K562 (cell line): ENCODE results near the gene ARHGAP30. TPM values are rescaled to one million over a fixed set of nuclear protein-coding genes. Genes with fewer than 3 reads are reported as not detected.

Experiments
- ARHGAP35 ChIP-seq: fragments of 450-650 bp; IDR thresholded peaks from 2 replicates; pipeline ENCODE4 v1.6.1; 2018; ENCODE audit not compliant: partially characterized antibody
- ATF1 ChIP-seq, 2 experiments: fragments of 450-650 bp in 1 of 2; IDR thresholded peaks; 2 replicates each; pipeline ENCODE4 v1.6.1; 2016; ENCODE audit warnings: missing compliant biosample characterization in 1 of 2, missing genetic modification characterization in 1 of 2
- ATF2 ChIP-seq: sonication (generic); formaldehyde crosslinking; IDR thresholded peaks from 2 replicates; pipeline ENCODE4 v1.8.1; 2022; ENCODE audit warnings: missing genetic modification reagents
- GABPA ChIP-seq: fragments of 200-800 bp; sonication (Bioruptor generic); conservative IDR thresholded peaks from 2 replicates; pipeline ENCODE4 v1.6.1; 2016; ENCODE audit warnings: low read depth, missing genetic modification characterization, missing compliant biosample characterization
- PPARD ChIP-seq: fragments of 250-450 bp; sonication (Bioruptor Pico); IDR thresholded peaks from 2 replicates; pipeline ENCODE4 v1.8.0; 2022; ENCODE audit warnings: inconsistent platforms, mild to moderate bottlenecking, moderate library complexity
- PYGO2 ChIP-seq: fragments of 450-650 bp; IDR thresholded peaks from 2 replicates; pipeline ENCODE4 v1.6.1; 2016; ENCODE audit warnings: mild to moderate bottlenecking, missing genetic modification characterization, moderate library complexity, missing compliant biosample characterization
- RNF2 ChIP-seq: sonication (generic); IDR thresholded peaks from 2 replicates; pipeline ENCODE4 v1.6.1; 2016
- THAP12 ChIP-seq: fragments of 250-450 bp; sonication (Bioruptor Pico); IDR thresholded peaks from 2 replicates; pipeline ENCODE4 v1.9.0; 2021; ENCODE audit warnings: mild to moderate bottlenecking, inconsistent platforms
- ZBTB43 ChIP-seq: sonication (generic); formaldehyde crosslinking; IDR thresholded peaks from 2 replicates; pipeline ENCODE4 v1.8.0; 2023; ENCODE audit warnings: mild to moderate bottlenecking, missing genetic modification reagents
- ZHX1 ChIP-seq: fragments of 150-350 bp; conservative IDR thresholded peaks from 2 replicates; pipeline ENCODE4 v1.6.1; 2014; ENCODE audit warnings: low read length
- ZKSCAN1 ChIP-seq: fragments of 150-350 bp; IDR thresholded peaks from 2 replicates; pipeline ENCODE4 v1.6.1; 2016; ENCODE audit warnings: low read depth, low read length
- ZNF134 ChIP-seq: fragments of 250-450 bp; sonication (Bioruptor Pico); conservative IDR thresholded peaks from 2 replicates; pipeline ENCODE4 v1.4.0; 2020
- ZNF282 ChIP-seq: sonication (generic); formaldehyde crosslinking; IDR thresholded peaks from 2 replicates; pipeline ENCODE4 v1.8.1; 2023; ENCODE audit warnings: missing genetic modification reagents
- ZNF609 ChIP-seq: sonication (generic); formaldehyde crosslinking; IDR thresholded peaks from 2 replicates; pipeline ENCODE4 v1.8.1; 2023; ENCODE audit warnings: missing genetic modification reagents, mild to moderate bottlenecking, borderline replicate concordance
- polyA plus RNA-seq, 8 experiments: library from polyadenylated mRNA; depleted of rRNA in 4 of 8; stranded (reverse) in 5 of 8; unstranded in 3 of 8; fragments of >200 nt; fragmentation: Nextera tagmentation in 2 of 8; fragmentation: Illumina TruSeq in 1 of 8; extraction: Ambion mirVana in 2 of 8; extraction: Trizol in 1 of 8; gene quantifications; 2 replicates each; pipeline versions ENCODE4 v1.2.1 to v1.2.3, GENCODE V29; 2011 to 2014; ENCODE audit warnings: inconsistent platforms in 1 of 8, missing spikeins in 1 of 8
- total RNA-seq, 7 experiments: library from RNA; depleted of rRNA in 6 of 7; stranded (reverse); fragments of >200 nt in 6 of 7; fragmentation: Illumina TruSeq in 2 of 7; extraction: Trizol in 2 of 7; gene quantifications; 2 replicates each; pipeline versions ENCODE4 v1.2.1 to v1.2.3, GENCODE V29; 2011 to 2021; ENCODE audit warnings: low replicate concordance in 1 of 7

The ARHGAP30 gene
- total and polyA plus RNA-seq, 9 of the 15 experiments (the other 6 are each of a cell fraction or from before 2014, with no cell fraction given), result 0.01 to 0.73 (median 0.12) TPM

- TF ChIP-seq ZNF609 (CRISPR knock-in tag), result peak; percentile 94
- TF ChIP-seq PYGO2, result no peak
- TF ChIP-seq ARHGAP35, result no peak
- no peak for TF ChIP-seq ATF2 (CRISPR knock-in tag)
- TF ChIP-seq ZNF134 (CRISPR knock-in tag), result no peak
- 0 out of 2 replicates have a peak, but pooled peaks have one; percentile 61 for TF ChIP-seq ZHX1
- TF ChIP-seq GABPA (tag), result peak; percentile 97
- no peak; the same call in 1 of the 2 replicates for TF ChIP-seq RNF2
- no peak for TF ChIP-seq ATF1 (CRISPR knock-in tag; IDR thresholded peaks at IDR 0.05)
- peak; percentile 92 for TF ChIP-seq ATF1 (tag; IDR thresholded peaks at IDR 0.05)
- TF ChIP-seq ZNF282 (CRISPR knock-in tag), result no peak
- no peak for TF ChIP-seq PPARD
- peak; percentile 86 for TF ChIP-seq THAP12 (CRISPR knock-in tag)
- TF ChIP-seq ZBTB43 (CRISPR knock-in tag), result 0 out of 2 replicates have a peak, but pooled peaks have one; percentile 60
- TF ChIP-seq ZKSCAN1, result no peak
These were observed 48.3 kb upstream of the ARHGAP30 start, which contains the start of the genes NIT1 and PFDN2 (continued) for GRCh38 chr1:161117759-161118581.
